H1 (cell line): ENCODE data around the gene NR2F1.

Experiments
- ATF3 ChIP-seq: IDR thresholded peaks from 2 replicates; pipeline ENCODE4 v1.6.1; 2011; ENCODE audit warnings: low read depth, mild to moderate bottlenecking, low read length; ENCODE audit not compliant: insufficient read depth
- CTBP2 ChIP-seq: IDR thresholded peaks from 2 replicates; pipeline ENCODE4 v1.7.0; 2011; ENCODE audit warnings: borderline replicate concordance, mild to moderate bottlenecking, moderate library complexity, mixed read lengths, low read length; ENCODE audit not compliant: insufficient read depth, insufficient read length
- CTCF ChIP-seq, 3 experiments: IDR thresholded peaks; 1 replicate in 2 of 3; 2 replicates in 1 of 3; pipeline versions ENCODE4 v1.5.1 to v1.6.1; 2011; ENCODE audit warnings: low read length in 3 of 3, mild to moderate bottlenecking in 3 of 3, inconsistent platforms in 2 of 3, low read depth in 1 of 3, moderate library complexity in 1 of 3; ENCODE audit not compliant: insufficient read depth in 1 of 3; ENCODE audit errors: control extremely low read depth in 1 of 3
- JUND ChIP-seq: IDR thresholded peaks from 2 replicates; pipeline ENCODE4 v1.6.1; 2011; ENCODE audit warnings: mild to moderate bottlenecking, improper control_type of control experiment, low read length
- POLR2AphosphoS5 ChIP-seq: IDR thresholded peaks from 2 replicates; pipeline ENCODE4 v1.6.1; 2011; ENCODE audit warnings: low read depth, low read length
- RNF2 ChIP-seq: fragments of 200-900, 300-1000 bp; sonication (generic); IDR thresholded peaks from 2 replicates; pipeline ENCODE4 v1.7.1; 2016; ENCODE audit warnings: borderline replicate concordance, low read depth, mild to moderate bottlenecking, antibody characterized with exemption, low read length; ENCODE audit not compliant: poor library complexity, severe bottlenecking; ENCODE audit errors: missing control alignments

- TF ChIP-seq CTCF (IDR thresholded peaks at IDR 0.05; ENCODE audit: control extremely low read depth in 1 of 3, insufficient read depth in 1 of 3, low read depth in 1 of 3, low read length in 3 of 3) (no peak), RNF2 (no peak), POLR2AphosphoS5 (no peak), JUND (no peak), CTBP2 (no peak), ATF3 (no peak)
Observed at GRCh38 chr5:93611273-93611975, 28.4 kb downstream of the NR2F1 start.
